ENCODE data around the gene FBXO41. TPM values are rescaled to one million over a fixed set of nuclear protein-coding genes. Genes with fewer than 3 reads are reported as not detected.

The FBXO41 gene
- total RNA-seq, 1 donor from 2014 or later, result 1.6 TPM

GRCh38 chr2:73250872-73251846, 33.1 kb downstream of the FBXO41 start:
- FAIRE-seq (no peak), DNase-seq (ENCODE audit: low read depth) (no peak)
- Histone ChIP-seq H3K4me3 (ENCODE audit: low read depth, low read length) (no peak overlapping the region), H3K27me3 (ENCODE audit: control insufficient read depth, insufficient read depth, low read length) (no peaks in the 10 kb centered on the region), H3K36me3 (ENCODE audit: control insufficient read depth, insufficient read depth, low read length) (peaks cover 44% of the 10 kb centered on the region)
- TF ChIP-seq, protein P1, sequence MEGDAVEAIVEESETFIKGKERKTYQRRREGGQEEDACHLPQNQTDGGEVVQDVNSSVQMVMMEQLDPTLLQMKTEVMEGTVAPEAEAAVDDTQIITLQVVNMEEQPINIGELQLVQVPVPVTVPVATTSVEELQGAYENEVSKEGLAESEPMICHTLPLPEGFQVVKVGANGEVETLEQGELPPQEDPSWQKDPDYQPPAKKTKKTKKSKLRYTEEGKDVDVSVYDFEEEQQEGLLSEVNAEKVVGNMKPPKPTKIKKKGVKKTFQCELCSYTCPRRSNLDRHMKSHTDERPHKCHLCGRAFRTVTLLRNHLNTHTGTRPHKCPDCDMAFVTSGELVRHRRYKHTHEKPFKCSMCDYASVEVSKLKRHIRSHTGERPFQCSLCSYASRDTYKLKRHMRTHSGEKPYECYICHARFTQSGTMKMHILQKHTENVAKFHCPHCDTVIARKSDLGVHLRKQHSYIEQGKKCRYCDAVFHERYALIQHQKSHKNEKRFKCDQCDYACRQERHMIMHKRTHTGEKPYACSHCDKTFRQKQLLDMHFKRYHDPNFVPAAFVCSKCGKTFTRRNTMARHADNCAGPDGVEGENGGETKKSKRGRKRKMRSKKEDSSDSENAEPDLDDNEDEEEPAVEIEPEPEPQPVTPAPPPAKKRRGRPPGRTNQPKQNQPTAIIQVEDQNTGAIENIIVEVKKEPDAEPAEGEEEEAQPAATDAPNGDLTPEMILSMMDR (IDR thresholded peaks at IDR 0.05; ENCODE audit: insufficient read depth, low read length, severe bottlenecking), result no peak

DNA sequence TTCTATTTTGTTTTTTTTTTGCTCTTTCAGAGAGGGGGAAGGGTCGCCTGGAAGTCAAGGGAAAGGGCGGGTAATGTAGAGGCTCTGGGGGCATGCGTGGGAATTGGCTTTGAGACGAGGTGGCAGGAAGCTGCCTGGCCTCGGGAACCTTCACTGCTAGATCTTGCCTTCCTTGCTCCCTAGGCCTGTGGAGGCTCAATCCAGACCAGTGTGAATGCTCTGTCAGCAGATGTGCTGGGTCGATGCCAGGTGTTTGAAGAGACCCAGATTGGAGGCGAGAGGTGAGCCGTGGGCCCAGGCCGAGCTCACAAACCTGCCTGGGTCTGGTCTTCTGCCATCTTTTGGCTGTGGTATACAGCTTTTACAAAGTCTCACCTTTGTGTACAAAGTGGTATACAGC, 34.6 kb downstream of the FBXO41 start:
- no peaks in the 10 kb centered on the region for H3K27me3 ChIP-seq (ENCODE audit: control insufficient read depth, insufficient read depth, low read length)
- peaks cover 52% of the 10 kb centered on the region for H3K36me3 ChIP-seq (ENCODE audit: control insufficient read depth, insufficient read depth, low read length)
- TF ChIP-seq, protein P1 (IDR thresholded peaks at IDR 0.05; ENCODE audit: insufficient read depth, low read length, severe bottlenecking), result no peak
- no peak for DNase-seq (ENCODE audit: low read depth)
- no peak overlapping the region for H3K4me3 ChIP-seq (ENCODE audit: low read depth, low read length)
- FAIRE-seq, result no peak

DNA sequence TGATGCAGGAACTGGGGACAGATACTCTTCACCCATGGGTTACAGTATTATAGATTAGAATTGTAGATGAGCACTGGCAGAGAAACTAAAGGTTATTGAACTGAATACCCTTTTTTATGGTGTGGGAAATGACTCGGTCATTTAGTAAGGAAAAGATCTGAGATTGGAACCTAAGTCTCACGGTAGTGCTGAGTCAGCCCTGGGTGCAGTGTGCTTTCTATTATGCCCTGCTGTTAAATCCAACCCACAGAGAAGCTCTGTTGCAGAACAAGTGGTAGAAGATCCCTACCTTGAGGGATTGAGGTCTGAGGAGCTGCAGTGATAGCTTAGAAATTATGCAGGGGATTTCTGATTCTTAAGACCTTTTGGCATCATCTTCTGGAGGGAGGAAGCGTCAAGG, 37.4 kb downstream of the FBXO41 start:
- TF ChIP-seq, protein P1 (IDR thresholded peaks at IDR 0.05; ENCODE audit: insufficient read depth, low read length, severe bottlenecking), result no peak
- Histone ChIP-seq H3K4me3 (ENCODE audit: low read depth, low read length) (no peak overlapping the region), H3K27me3 (ENCODE audit: control insufficient read depth, insufficient read depth, low read length) (no peaks in the 10 kb centered on the region), H3K36me3 (ENCODE audit: control insufficient read depth, insufficient read depth, low read length) (peaks cover 47% of the 10 kb centered on the region)
- FAIRE-seq (no peak), DNase-seq (ENCODE audit: low read depth) (no peak)

DNA sequence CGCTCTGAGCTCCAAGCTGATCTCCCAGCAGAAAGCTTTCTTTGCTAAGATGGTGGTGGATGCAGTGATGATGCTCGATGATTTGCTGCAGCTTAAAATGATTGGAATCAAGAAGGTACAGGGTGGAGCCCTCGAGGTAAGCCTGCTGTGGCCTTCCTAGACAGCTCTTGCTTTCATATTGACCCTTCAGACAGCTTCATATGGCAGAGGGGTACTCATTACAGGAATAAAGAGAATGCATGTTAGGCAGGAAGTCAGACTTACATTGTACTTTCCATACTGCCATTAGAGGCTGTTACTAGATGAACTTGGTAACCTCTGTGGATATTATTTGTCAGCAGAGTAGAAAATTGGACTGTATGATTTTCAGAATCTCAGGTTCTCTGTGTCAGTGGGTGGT, 39.7 kb downstream of the FBXO41 start:
- FAIRE-seq (no peak), DNase-seq (ENCODE audit: low read depth) (no peak)
- Histone ChIP-seq H3K27me3 (ENCODE audit: control insufficient read depth, insufficient read depth, low read length) (no peaks in the 10 kb centered on the region), H3K36me3 (ENCODE audit: control insufficient read depth, insufficient read depth, low read length) (peaks cover 33% of the 10 kb centered on the region), H3K4me3 (ENCODE audit: low read depth, low read length) (no peak overlapping the region)
- TF ChIP-seq, protein P1 (IDR thresholded peaks at IDR 0.05; ENCODE audit: insufficient read depth, low read length, severe bottlenecking), result no peak

- DNase-seq (ENCODE audit: low read depth) (peak; percentile 92), FAIRE-seq (no peak)
- Histone ChIP-seq H3K27me3 (ENCODE audit: control insufficient read depth, insufficient read depth, low read length) (no peaks in the 10 kb centered on the region), H3K36me3 (ENCODE audit: control insufficient read depth, insufficient read depth, low read length) (peaks cover 33% of the 10 kb centered on the region), H3K4me3 (ENCODE audit: low read depth, low read length) (no peak overlapping the region)
- TF ChIP-seq, protein P1 (IDR thresholded peaks at IDR 0.05; ENCODE audit: insufficient read depth, low read length, severe bottlenecking), result no peak
Observed at GRCh38 chr2:73243884-73244570, 40.3 kb downstream of the FBXO41 start.
